Measurements from ENCODE around the gene ATXN1. TPM values are rescaled to one million over a fixed set of nuclear protein-coding genes. Genes with fewer than 3 reads are reported as not detected.

ATXN1 gene
- total RNA-seq, 1 donor, result 45.3 TPM

- peak; percentile 41 for DNase-seq (ENCODE audit: low read depth)
- no peak overlapping the region for H3K4me3 ChIP-seq (ENCODE audit: low read depth, low read length)
- TF ChIP-seq, protein P1, sequence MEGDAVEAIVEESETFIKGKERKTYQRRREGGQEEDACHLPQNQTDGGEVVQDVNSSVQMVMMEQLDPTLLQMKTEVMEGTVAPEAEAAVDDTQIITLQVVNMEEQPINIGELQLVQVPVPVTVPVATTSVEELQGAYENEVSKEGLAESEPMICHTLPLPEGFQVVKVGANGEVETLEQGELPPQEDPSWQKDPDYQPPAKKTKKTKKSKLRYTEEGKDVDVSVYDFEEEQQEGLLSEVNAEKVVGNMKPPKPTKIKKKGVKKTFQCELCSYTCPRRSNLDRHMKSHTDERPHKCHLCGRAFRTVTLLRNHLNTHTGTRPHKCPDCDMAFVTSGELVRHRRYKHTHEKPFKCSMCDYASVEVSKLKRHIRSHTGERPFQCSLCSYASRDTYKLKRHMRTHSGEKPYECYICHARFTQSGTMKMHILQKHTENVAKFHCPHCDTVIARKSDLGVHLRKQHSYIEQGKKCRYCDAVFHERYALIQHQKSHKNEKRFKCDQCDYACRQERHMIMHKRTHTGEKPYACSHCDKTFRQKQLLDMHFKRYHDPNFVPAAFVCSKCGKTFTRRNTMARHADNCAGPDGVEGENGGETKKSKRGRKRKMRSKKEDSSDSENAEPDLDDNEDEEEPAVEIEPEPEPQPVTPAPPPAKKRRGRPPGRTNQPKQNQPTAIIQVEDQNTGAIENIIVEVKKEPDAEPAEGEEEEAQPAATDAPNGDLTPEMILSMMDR (IDR thresholded peaks at IDR 0.05; ENCODE audit: insufficient read depth, low read depth, low read length), result no peak
Measured at GRCh38 chr6:16555550-16555949, 205.7 kb downstream of the ATXN1 start.

- no peak for DNase-seq (ENCODE audit: low read depth)
- H3K4me3 ChIP-seq (ENCODE audit: low read depth, low read length), result no peak overlapping the region
- TF ChIP-seq, protein P1 (IDR thresholded peaks at IDR 0.05; ENCODE audit: insufficient read depth, low read depth, low read length), result no peak
Measured at GRCh38 chr6:16553531-16553930, 207.7 kb downstream of the ATXN1 start.

- no peak overlapping the region for H3K4me3 ChIP-seq (ENCODE audit: low read depth, low read length)
- no peak for DNase-seq (ENCODE audit: low read depth)
- TF ChIP-seq, protein P1 (IDR thresholded peaks at IDR 0.05; ENCODE audit: insufficient read depth, low read depth, low read length), result no peak
Measured at GRCh38 chr6:16551466-16551865, 209.8 kb downstream of the ATXN1 start.

- TF ChIP-seq, protein P1 (IDR thresholded peaks at IDR 0.05; ENCODE audit: insufficient read depth, low read depth, low read length), result no peak
- no peak for DNase-seq (ENCODE audit: low read depth)
- no peak overlapping the region for H3K4me3 ChIP-seq (ENCODE audit: low read depth, low read length)
Measured at GRCh38 chr6:16548121-16548520, 213.1 kb downstream of the ATXN1 start.

DNA sequence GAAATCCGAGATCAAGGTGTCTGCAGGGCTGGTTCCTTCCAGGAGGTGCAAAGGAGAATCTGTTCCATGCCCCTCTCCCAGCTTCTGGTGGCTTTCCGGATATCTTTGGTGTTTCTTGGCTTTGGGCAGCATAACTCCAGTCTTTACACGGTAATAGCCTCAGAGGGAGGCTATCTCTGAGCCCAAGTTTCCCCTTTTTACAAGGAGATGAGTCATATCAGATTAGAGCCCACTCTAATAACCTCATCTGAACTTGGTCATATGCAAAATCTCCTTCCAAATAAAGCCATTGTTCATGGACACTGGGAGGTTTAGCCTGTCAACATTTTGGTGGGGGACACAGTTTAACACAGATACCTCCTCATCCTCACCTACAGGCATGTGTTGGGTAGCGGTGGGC, 213.7 kb downstream of the ATXN1 start:
- DNase-seq (ENCODE audit: low read depth), result peak; percentile 63
- TF ChIP-seq, protein P1 (IDR thresholded peaks at IDR 0.05; ENCODE audit: insufficient read depth, low read depth, low read length), result no peak
- H3K4me3 ChIP-seq (ENCODE audit: low read depth, low read length), result no peak overlapping the region

GRCh38 chr6:16546861-16547260, 214.4 kb downstream of the ATXN1 start:
- no peak overlapping the region for H3K4me3 ChIP-seq (ENCODE audit: low read depth, low read length)
- DNase-seq (ENCODE audit: low read depth), result no peak
- TF ChIP-seq, protein P1 (IDR thresholded peaks at IDR 0.05; ENCODE audit: insufficient read depth, low read depth, low read length), result no peak

- TF ChIP-seq, protein P1 (IDR thresholded peaks at IDR 0.05; ENCODE audit: insufficient read depth, low read depth, low read length), result no peak
- no peak overlapping the region for H3K4me3 ChIP-seq (ENCODE audit: low read depth, low read length)
- DNase-seq (ENCODE audit: low read depth), result no peak
Measured at GRCh38 chr6:16545382-16545781, 215.9 kb downstream of the ATXN1 start.
